HepG2 (cell line): ENCODE data around the gene ZNF747. TPM values are rescaled to one million over a fixed set of nuclear protein-coding genes. Genes with fewer than 3 reads are reported as not detected.

Source experiments
- ASH2L ChIP-seq: fragments of 300-600, 200-600 bp; sonication (generic); IDR thresholded peaks from 2 replicates; pipeline ENCODE4 v1.7.0; 2017; ENCODE audit warnings: low read depth, mild to moderate bottlenecking, moderate library complexity, mixed read lengths, low read length; ENCODE audit not compliant: insufficient read length
- DMTF1 ChIP-seq: sonication (generic); formaldehyde crosslinking; IDR thresholded peaks from 2 replicates; pipeline ENCODE4 v1.4.0; 2020; ENCODE audit warnings: mild to moderate bottlenecking, missing genetic modification reagents
- GATA4 ChIP-seq: sonication (generic); IDR thresholded peaks from 2 replicates; pipeline ENCODE4 v1.6.1; 2016; ENCODE audit warnings: antibody characterized with exemption, low read depth, borderline replicate concordance
- HES4 ChIP-seq: sonication (generic); formaldehyde crosslinking; IDR thresholded peaks from 2 replicates; pipeline ENCODE4 v1.9.0; 2021; ENCODE audit warnings: mild to moderate bottlenecking, missing genetic modification reagents, borderline replicate concordance
- HNF1A ChIP-seq, 2 experiments: sonication (generic) in 1 of 2; formaldehyde crosslinking in 1 of 2; IDR thresholded peaks; 2 replicates each; pipeline versions ENCODE4 v1.4.0 to v1.6.1; 2016 to 2020; ENCODE audit warnings: borderline replicate concordance in 1 of 2, low read depth in 1 of 2, mild to moderate bottlenecking in 1 of 2, missing genetic modification reagents in 1 of 2
- NR2F2 ChIP-seq: IDR thresholded peaks from 2 replicates; pipeline ENCODE4 v1.6.1; 2012; ENCODE audit warnings: low read depth, inconsistent platforms, borderline replicate concordance
- PITX1 ChIP-seq: sonication (generic); formaldehyde crosslinking; IDR thresholded peaks from 2 replicates; pipeline ENCODE4 v1.5.1; 2020; ENCODE audit warnings: mild to moderate bottlenecking, missing genetic modification reagents
- RFXANK ChIP-seq: IDR thresholded peaks from 2 replicates; pipeline ENCODE4 v1.6.1; 2016
- SP1 ChIP-seq, 2 experiments: fragments of 450-650 bp in 1 of 2; sonication (generic) in 1 of 2; formaldehyde crosslinking in 1 of 2; IDR thresholded peaks; 2 replicates each; pipeline versions ENCODE4 v1.4.0 to v1.6.1; 2016 to 2020; ENCODE audit warnings: missing genetic modification reagents in 1 of 2
- STAT5B ChIP-seq: sonication (generic); formaldehyde crosslinking; IDR thresholded peaks from 2 replicates; pipeline ENCODE4 v1.4.0; 2020; ENCODE audit warnings: missing genetic modification reagents
- ZBTB1 ChIP-seq: sonication (generic); formaldehyde crosslinking; IDR thresholded peaks from 2 replicates; pipeline ENCODE4 v1.4.0; 2020; ENCODE audit warnings: missing genetic modification reagents, borderline replicate concordance
- ZBTB3 ChIP-seq: sonication (generic); formaldehyde crosslinking; IDR thresholded peaks from 2 replicates; pipeline ENCODE4 v1.4.0; 2020; ENCODE audit warnings: low read depth, mild to moderate bottlenecking, moderate library complexity, missing genetic modification reagents, borderline replicate concordance
- ZFAT ChIP-seq: sonication (generic); formaldehyde crosslinking; conservative IDR thresholded peaks from 2 replicates; pipeline ENCODE4 v1.8.1; 2023; ENCODE audit warnings: missing genetic modification reagents, inconsistent platforms
- ZNF354B ChIP-seq: sonication (generic); formaldehyde crosslinking; IDR thresholded peaks from 2 replicates; pipeline ENCODE4 v1.8.0; 2022; ENCODE audit warnings: mild to moderate bottlenecking, missing genetic modification reagents
- ZNF382 ChIP-seq: sonication (generic); formaldehyde crosslinking; IDR thresholded peaks from 2 replicates; pipeline ENCODE4 v1.5.0; 2020; ENCODE audit warnings: missing genetic modification reagents, mild to moderate bottlenecking, borderline replicate concordance
- ZNF451 ChIP-seq: sonication (generic); formaldehyde crosslinking; IDR thresholded peaks from 2 replicates; pipeline ENCODE4 v1.5.0; 2020; ENCODE audit warnings: mild to moderate bottlenecking, missing genetic modification reagents
- polyA plus RNA-seq, 8 experiments: library from polyadenylated mRNA; depleted of rRNA in 3 of 8; stranded (reverse) in 7 of 8; unstranded in 1 of 8; fragments of >200 nt; fragmentation: Illumina TruSeq in 4 of 8; extraction: Trizol in 4 of 8; gene quantifications; 2 replicates each; pipeline versions ENCODE4 v1.2.1 to v1.2.3, GENCODE V29; 2011 to 2016; ENCODE audit warnings: low read depth in 4 of 8, missing spikeins in 1 of 8, mixed read lengths in 1 of 8; ENCODE audit not compliant: insufficient read depth in 1 of 8
- total RNA-seq, 5 experiments: library from RNA; depleted of rRNA; stranded (reverse); fragments of >200 nt; fragmentation: Illumina TruSeq; extraction: Trizol; gene quantifications; 2 replicates each; pipeline ENCODE4 v1.2.3, GENCODE V29; 2016; ENCODE audit warnings: low read depth in 1 of 5
- TF ChIP-seq, protein P1 (sequence below): sonication (generic); formaldehyde crosslinking; IDR thresholded peaks from 2 replicates; pipeline ENCODE4 v1.5.0; 2020; ENCODE audit warnings: mild to moderate bottlenecking, missing genetic modification reagents
- TF ChIP-seq, protein P2 (sequence below): sonication (generic); formaldehyde crosslinking; IDR thresholded peaks from 2 replicates; pipeline ENCODE4 v1.4.0; 2020; ENCODE audit warnings: missing genetic modification reagents

ZNF747 gene
- total and polyA plus RNA-seq, 2 of the 13 experiments (the other 11 are each of a cell fraction or from before 2014, with no cell fraction given) = 7.2 to 10.2 TPM

DNA sequence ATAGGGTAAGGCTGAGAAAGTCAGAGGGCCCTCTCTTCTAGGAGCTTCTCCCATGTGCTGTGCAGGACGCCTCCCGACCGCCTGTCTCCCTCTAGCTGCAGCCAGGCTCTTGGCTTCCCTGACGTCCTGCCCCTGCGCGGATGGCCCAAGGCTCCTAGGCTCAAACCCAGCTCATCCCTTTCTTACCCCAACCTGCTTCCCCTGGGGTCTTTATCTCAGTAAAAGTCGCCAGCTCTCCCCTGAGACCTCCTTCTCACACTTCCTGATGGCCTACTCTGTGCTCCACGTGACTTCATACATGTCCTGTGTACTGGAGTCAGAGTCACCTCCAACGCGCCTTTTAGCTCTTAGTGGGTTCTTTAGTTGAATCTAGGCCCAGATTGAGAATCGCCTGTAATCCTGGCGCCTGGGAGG, 1.1 kb upstream of the ZNF747 start (continued):
- TF ChIP-seq ZBTB3 (CRISPR knock-in tag) (peak; percentile 84; the same call in 1 of the 2 replicates), GATA4 (no peak), ZNF354B (CRISPR knock-in tag) (no peak), ASH2L (no peak), PITX1 (CRISPR knock-in tag) (peak; percentile 68), HNF1A (IDR thresholded peaks at IDR 0.05; ENCODE audit: low read depth) (no peak), HNF1A (CRISPR knock-in tag; IDR thresholded peaks at IDR 0.05; ENCODE audit: borderline replicate concordance) (0 out of 2 replicates have a peak, but pooled peaks have one; percentile 40), STAT5B (CRISPR knock-in tag) (0 out of 2 replicates have a peak, but pooled peaks have one; percentile 14), RFXANK (CRISPR knock-in tag) (no peak), HES4 (peak; percentile 77), SP1 (IDR thresholded peaks at IDR 0.05) (no peak), SP1 (CRISPR knock-in tag; IDR thresholded peaks at IDR 0.05) (no peak), NR2F2 (no peak), DMTF1 (CRISPR knock-in tag) (no peak), ZNF451 (CRISPR knock-in tag) (0 out of 2 replicates have a peak, but pooled peaks have one; percentile 54), ZNF382 (no peak), ZFAT (CRISPR knock-in tag) (no peak), ZBTB1 (no peak)
- TF ChIP-seq, protein P1, sequence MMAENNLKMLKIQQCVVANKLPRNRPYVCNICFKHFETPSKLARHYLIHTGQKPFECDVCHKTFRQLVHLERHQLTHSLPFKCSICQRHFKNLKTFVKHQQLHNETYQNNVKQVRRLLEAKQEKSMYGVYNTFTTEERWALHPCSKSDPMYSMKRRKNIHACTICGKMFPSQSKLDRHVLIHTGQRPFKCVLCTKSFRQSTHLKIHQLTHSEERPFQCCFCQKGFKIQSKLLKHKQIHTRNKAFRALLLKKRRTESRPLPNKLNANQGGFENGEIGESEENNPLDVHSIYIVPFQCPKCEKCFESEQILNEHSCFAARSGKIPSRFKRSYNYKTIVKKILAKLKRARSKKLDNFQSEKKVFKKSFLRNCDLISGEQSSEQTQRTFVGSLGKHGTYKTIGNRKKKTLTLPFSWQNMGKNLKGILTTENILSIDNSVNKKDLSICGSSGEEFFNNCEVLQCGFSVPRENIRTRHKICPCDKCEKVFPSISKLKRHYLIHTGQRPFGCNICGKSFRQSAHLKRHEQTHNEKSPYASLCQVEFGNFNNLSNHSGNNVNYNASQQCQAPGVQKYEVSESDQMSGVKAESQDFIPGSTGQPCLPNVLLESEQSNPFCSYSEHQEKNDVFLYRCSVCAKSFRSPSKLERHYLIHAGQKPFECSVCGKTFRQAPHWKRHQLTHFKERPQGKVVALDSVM = peak; percentile 30; the same call in 1 of the 2 replicates
- TF ChIP-seq, protein P2, sequence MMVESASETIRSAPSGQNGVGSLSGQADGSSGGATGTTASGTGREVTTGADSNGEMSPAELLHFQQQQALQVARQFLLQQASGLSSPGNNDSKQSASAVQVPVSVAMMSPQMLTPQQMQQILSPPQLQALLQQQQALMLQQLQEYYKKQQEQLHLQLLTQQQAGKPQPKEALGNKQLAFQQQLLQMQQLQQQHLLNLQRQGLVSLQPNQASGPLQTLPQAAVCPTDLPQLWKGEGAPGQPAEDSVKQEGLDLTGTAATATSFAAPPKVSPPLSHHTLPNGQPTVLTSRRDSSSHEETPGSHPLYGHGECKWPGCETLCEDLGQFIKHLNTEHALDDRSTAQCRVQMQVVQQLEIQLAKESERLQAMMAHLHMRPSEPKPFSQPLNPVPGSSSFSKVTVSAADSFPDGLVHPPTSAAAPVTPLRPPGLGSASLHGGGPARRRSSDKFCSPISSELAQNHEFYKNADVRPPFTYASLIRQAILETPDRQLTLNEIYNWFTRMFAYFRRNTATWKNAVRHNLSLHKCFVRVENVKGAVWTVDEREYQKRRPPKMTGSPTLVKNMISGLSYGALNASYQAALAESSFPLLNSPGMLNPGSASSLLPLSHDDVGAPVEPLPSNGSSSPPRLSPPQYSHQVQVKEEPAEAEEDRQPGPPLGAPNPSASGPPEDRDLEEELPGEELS (CRISPR knock-in tag) = peak; percentile 55
